Measurements from ENCODE around the gene DUOXA2. TPM values are rescaled to one million over a fixed set of nuclear protein-coding genes. Genes with fewer than 3 reads are reported as not detected.
A peak's percentile ranks its signal among the peaks of the same experiment; 100 is the strongest.
"Not testable (repeated sequence)": the region's sequence is repeated elsewhere in the genome, so short reads cannot be mapped to it uniquely, and the experiment has no call there.

DUOXA2 gene
- total RNA-seq, result not detected

GRCh38 chr15:45114076-45114750 lies at the start of gene DUOXA2, which contains the start of gene DUOX2:
Gene DUOXA2 (plus strand): TSS chr15:45114326. CDS start chr15:45114606, 280 bp downstream.
Gene DUOX2 (minus strand): TSS chr15:45114172. CDS start chr15:45113411, 761 bp downstream.
- peak within 1 kb of the TSS; percentile 42 for H3K4me3 Mint-ChIP-seq
- no peaks in the 10 kb centered on the region for H3K36me3 Mint-ChIP-seq
- DNase-seq, result no peak
- H3K4me1 Mint-ChIP-seq, result peaks cover 36% of the 10 kb centered on the region
- peaks cover 85% of the 10 kb centered on the region for H3K27me3 Mint-ChIP-seq
- H3K9me3 Mint-ChIP-seq, result no peaks in the 10 kb centered on the region
- no peak within 1 kb of the TSS for H3K27ac Mint-ChIP-seq

DNA sequence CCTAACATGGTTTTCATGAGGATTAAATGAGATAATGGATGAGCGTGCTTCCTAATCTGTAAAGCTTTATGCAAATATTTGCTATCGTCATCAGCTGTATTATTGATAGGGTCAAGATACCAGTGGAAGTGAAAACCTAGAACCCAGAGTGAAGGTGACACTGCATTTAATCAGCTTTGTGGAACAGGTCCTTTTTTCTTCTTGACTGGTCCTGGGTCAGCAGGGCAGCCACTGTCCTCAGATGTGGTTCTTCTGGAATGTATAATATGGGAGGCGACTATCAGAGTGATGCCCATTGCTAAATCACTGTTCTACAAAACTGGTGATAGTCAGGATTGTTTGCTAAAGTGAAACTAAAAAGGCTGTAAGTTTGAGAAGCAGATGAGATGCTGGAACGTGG lies 49.7 kb upstream of the DUOXA2 start:
- H3K27ac Mint-ChIP-seq, result no peak overlapping the region
- no peak for DNase-seq
- H3K36me3 Mint-ChIP-seq, result peaks cover 21% of the 10 kb centered on the region
- no peaks in the 10 kb centered on the region for H3K9me3 Mint-ChIP-seq
- no peak overlapping the region for H3K4me3 Mint-ChIP-seq
- peaks cover 8% of the 10 kb centered on the region for H3K4me1 Mint-ChIP-seq
- no peaks in the 10 kb centered on the region for H3K27me3 Mint-ChIP-seq

GRCh38 chr15:45069942-45070360 lies 44.2 kb upstream of the DUOXA2 start:
- not testable (repeated sequence) for DNase-seq, H3K36me3 Mint-ChIP-seq, H3K4me3 Mint-ChIP-seq, H3K27ac Mint-ChIP-seq, H3K9me3 Mint-ChIP-seq, H3K4me1 Mint-ChIP-seq, H3K27me3 Mint-ChIP-seq

DNA sequence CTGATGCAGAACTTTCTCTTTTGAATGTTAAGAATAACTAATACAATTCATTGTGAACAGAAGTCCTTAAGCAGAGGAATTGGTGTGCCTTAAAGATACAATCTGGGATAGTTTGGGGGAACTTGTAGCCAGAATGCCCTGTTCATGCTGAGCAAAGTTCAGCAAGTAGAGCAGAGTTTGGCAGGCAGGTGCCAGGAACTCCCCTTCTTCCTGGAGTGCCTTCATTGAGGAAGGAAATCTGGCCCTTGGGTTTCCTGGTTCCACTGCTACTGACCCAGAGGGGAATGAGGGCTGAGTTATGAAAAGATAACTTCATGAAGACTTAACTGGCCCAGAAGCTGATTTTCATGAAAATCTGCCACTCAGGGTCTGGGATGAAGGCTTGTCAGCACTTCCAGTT lies 40.5 kb upstream of the DUOXA2 start:
- not testable (repeated sequence) for H3K36me3 Mint-ChIP-seq, H3K9me3 Mint-ChIP-seq, H3K4me1 Mint-ChIP-seq, H3K27ac Mint-ChIP-seq, H3K4me3 Mint-ChIP-seq, DNase-seq, H3K27me3 Mint-ChIP-seq

GRCh38 chr15:45075440-45076320 lies 38.4 kb upstream of the DUOXA2 start:
- not testable (repeated sequence) for H3K9me3 Mint-ChIP-seq, H3K36me3 Mint-ChIP-seq, H3K4me3 Mint-ChIP-seq, H3K27me3 Mint-ChIP-seq, H3K27ac Mint-ChIP-seq, H3K4me1 Mint-ChIP-seq, DNase-seq

GRCh38 chr15:45077391-45077790 lies 36.7 kb upstream of the DUOXA2 start:
- H3K27ac Mint-ChIP-seq, H3K9me3 Mint-ChIP-seq, H3K4me1 Mint-ChIP-seq, DNase-seq, H3K27me3 Mint-ChIP-seq, H3K4me3 Mint-ChIP-seq, H3K36me3 Mint-ChIP-seq: not testable (repeated sequence)

- not testable (repeated sequence) for H3K27me3 Mint-ChIP-seq, DNase-seq, H3K9me3 Mint-ChIP-seq, H3K36me3 Mint-ChIP-seq, H3K4me3 Mint-ChIP-seq, H3K27ac Mint-ChIP-seq, H3K4me1 Mint-ChIP-seq
Measured at GRCh38 chr15:45079201-45079600, 34.9 kb upstream of the DUOXA2 start.

DNA sequence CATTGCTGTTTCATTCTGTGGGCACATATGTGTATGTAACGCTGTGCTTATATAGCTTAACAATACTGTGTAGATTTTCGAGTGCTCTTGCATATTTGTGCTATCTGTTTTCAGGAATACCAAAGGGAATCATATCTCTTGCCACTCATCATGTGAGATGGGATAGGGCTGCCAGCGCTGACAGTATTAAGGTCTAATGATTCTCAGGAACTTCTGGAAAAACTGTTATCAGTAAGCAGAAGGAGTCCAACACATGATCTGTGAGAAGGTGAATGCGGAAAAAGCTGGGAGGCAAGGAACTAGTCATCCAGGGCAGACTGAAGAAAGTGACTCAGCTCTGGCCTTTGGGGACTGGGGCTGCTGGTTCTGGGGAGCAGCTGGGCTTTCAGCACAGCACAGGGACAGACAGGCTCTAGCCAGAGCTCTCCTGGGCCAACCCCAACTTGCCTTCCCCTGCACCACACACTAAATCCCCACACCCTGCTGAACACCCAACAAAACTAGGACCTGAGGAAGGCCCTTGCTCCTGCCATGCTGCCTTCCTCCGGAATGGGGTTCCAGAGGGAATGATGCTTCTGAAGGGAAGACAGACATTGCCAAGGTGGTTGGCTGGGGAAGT lies 34.4 kb upstream of the DUOXA2 start:
- H3K36me3 Mint-ChIP-seq, H3K27me3 Mint-ChIP-seq, DNase-seq, H3K4me1 Mint-ChIP-seq, H3K27ac Mint-ChIP-seq, H3K4me3 Mint-ChIP-seq, H3K9me3 Mint-ChIP-seq: not testable (repeated sequence)

- H3K27ac Mint-ChIP-seq, H3K4me1 Mint-ChIP-seq, DNase-seq, H3K27me3 Mint-ChIP-seq, H3K4me3 Mint-ChIP-seq, H3K9me3 Mint-ChIP-seq, H3K36me3 Mint-ChIP-seq: not testable (repeated sequence)
Measured at GRCh38 chr15:45080593-45080992, 33.5 kb upstream of the DUOXA2 start.

DNA sequence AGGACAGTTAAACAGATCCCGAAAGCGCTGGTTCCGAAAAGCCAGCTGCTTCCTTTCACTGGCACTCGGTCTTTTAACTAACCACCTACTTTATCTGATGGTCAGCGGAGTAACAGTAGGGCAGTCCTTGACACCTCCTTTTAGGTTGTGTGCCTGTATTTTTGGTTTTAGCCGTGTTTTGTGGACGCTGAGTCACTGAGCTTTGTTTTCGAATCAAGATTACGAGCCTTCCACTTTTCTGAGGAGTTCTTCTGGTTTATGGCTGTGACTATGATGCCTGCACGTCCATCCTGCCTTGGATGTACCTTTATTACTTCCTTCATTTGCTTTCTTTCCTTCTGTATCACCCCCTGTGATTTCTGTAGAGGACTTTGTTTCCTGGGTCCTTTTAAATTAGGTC lies 31.7 kb upstream of the DUOXA2 start:
- not testable (repeated sequence) for H3K4me1 Mint-ChIP-seq, H3K27ac Mint-ChIP-seq, H3K36me3 Mint-ChIP-seq, DNase-seq, H3K4me3 Mint-ChIP-seq, H3K27me3 Mint-ChIP-seq, H3K9me3 Mint-ChIP-seq

- no peaks in the 10 kb centered on the region for H3K9me3 Mint-ChIP-seq
- no peak overlapping the region for H3K4me3 Mint-ChIP-seq
- DNase-seq, result no peak
- peaks cover 10% of the 10 kb centered on the region for H3K27me3 Mint-ChIP-seq
- H3K27ac Mint-ChIP-seq, result no peak overlapping the region
- no peaks in the 10 kb centered on the region for H3K36me3 Mint-ChIP-seq
- H3K4me1 Mint-ChIP-seq, result no peaks in the 10 kb centered on the region
Measured at GRCh38 chr15:45083223-45083622, 30.9 kb upstream of the DUOXA2 start.

DNA sequence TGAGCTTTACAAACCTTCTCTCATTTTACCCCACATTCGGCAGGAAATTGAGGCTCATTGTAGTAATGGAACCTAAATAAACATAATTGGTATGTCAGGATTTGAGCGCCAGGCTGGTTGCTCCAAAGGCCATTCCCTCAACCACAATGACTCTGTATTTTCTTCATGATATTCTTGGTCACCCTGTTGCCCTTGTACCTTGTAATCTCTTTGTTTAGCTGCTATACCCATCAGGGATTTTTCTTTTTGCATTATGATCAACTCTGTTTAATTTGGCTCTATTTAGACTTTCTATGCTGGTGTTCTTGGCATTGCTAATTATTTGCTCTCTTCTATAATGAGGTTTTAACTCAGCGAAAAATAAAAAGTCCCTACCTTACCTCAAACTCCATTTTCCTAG lies 30.0 kb upstream of the DUOXA2 start:
- Mint-ChIP-seq H3K36me3 (no peaks in the 10 kb centered on the region), H3K4me3 (no peak overlapping the region), H3K27me3 (peaks cover 13% of the 10 kb centered on the region), H3K9me3 (no peaks in the 10 kb centered on the region), H3K4me1 (no peaks in the 10 kb centered on the region), H3K27ac (no peak overlapping the region)
- DNase-seq, result no peak

DNA sequence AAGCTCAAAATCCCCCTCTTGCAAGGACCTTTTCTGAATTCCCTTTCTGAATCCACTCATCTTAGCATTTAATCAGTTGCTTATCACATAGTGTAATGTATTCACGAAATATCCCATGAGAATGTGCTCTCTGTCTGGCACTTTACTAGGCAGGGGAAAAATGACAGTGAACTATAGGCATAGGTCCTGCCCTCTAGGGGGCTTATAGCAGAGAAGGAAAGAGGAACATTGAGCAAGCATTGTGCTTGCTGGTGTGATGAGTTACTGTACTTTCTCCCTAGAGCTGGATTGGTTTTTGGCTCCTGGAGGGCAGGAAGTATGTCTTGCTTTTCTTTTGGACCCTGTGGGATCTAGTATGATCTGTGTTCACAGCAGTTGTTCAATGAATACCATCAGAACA lies 26.6 kb upstream of the DUOXA2 start:
- H3K4me3 Mint-ChIP-seq, result no peak overlapping the region

GRCh38 chr15:45088801-45089711 lies 25.1 kb upstream of the DUOXA2 start:
- no peak overlapping the region for H3K4me3 Mint-ChIP-seq
- DNase-seq, result no peak
- no peaks in the 10 kb centered on the region for H3K9me3 Mint-ChIP-seq
- H3K36me3 Mint-ChIP-seq, result no peaks in the 10 kb centered on the region
- no peak overlapping the region for H3K27ac Mint-ChIP-seq
- peaks cover 25% of the 10 kb centered on the region for H3K27me3 Mint-ChIP-seq
- H3K4me1 Mint-ChIP-seq, result no peaks in the 10 kb centered on the region

More for the DNA sequence above, 26.6 kb upstream of the DUOXA2 start:
- no peak overlapping the region for H3K27ac Mint-ChIP-seq
- H3K36me3 Mint-ChIP-seq, result no peaks in the 10 kb centered on the region
- DNase-seq, result no peak
- H3K4me1 Mint-ChIP-seq, result no peaks in the 10 kb centered on the region
- H3K9me3 Mint-ChIP-seq, result no peaks in the 10 kb centered on the region
- H3K27me3 Mint-ChIP-seq, result peaks cover 25% of the 10 kb centered on the region

All from activated naive CD8-positive, alpha-beta T cell treated with anti-CD3 and anti-CD28 coated beads for 36 hours (primary cell).